Activated CD8-positive, alpha-beta memory T cell treated with anti-CD3 and anti-CD28 coated beads for 24 hours (primary cell): ENCODE results near the gene RPL34.
"Not testable (repeated sequence)": the region's sequence is repeated elsewhere in the genome, so short reads cannot be mapped to it uniquely, and the experiment has no call there.

Source experiments
- DNase-seq: peaks from one replicate; pipeline ENCODE4 v3.0.0-alpha.2; 2020

RPL34 gene

DNA sequence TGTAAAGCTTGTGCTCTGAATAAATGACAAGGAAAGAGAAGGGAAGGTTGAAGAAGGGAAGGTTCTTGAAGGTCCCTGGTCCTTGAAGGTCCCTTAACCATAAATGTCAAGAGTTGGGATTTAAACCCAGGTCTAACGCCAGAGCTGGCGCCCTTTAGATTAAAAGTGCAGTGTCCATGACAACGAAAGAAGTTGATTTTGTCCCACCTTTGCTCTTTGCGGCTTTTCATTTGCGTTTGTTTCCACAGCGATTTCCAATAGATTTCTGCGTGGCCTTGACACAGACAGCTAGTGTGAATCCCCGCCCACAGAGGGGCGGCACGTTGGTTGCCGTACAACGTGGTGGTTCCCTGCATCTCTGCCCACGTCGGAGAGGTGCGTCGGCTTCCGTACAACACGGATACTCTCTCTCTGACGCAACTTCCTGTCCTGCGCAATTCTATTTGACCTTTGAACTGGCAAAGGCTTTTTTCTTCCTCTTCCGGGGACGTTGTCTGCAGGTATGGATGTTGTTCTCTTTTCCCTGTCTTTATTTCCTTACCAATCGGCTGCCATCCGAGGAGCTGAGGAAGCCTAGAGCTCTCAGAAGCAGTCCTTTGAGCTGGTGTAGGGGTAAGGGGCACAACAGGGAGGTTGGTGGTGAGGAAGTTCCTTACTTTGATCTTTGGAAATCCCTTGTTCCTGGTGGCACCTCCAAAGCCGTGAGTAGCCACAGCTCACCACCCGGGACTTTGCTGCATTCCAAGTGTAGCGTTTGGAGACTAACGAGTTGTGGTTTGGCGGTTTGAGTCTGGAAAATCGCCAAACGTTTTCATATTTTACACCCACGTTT, at the start of gene RPL34:
RPL34 (plus strand) TSS at position 476 of the 832 bp plus-strand sequence. CDS start 1,384 bp downstream, outside the sequence.
- DNase-seq: peak; percentile 95

DNA sequence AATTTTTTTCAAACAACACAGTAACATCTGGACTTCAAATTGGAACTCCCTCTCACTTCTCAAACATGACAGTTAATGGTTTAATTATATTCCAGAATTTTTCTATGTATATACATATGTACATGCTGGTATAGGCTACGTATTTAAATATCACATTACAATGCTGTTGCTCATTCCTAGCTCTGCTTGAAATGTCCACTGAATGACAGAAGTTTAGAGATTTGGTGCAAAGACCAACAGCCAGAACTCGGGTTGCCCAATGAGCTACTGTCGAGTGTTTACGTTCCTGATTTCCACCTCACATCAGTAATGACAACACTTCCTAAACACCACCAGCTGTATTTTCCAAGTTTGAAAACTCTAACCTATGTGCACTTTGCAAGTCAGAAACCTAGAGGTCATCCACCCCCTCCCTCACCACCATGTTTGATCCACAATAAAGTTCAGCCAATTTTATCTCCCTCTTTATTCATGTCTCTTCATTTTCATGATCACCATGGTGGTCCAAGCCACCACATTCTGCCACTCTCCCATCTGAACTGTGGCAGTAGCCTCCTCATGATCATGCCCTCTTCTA, 49.3 kb upstream of the RPL34 start:
- DNase-seq: no peak

DNA sequence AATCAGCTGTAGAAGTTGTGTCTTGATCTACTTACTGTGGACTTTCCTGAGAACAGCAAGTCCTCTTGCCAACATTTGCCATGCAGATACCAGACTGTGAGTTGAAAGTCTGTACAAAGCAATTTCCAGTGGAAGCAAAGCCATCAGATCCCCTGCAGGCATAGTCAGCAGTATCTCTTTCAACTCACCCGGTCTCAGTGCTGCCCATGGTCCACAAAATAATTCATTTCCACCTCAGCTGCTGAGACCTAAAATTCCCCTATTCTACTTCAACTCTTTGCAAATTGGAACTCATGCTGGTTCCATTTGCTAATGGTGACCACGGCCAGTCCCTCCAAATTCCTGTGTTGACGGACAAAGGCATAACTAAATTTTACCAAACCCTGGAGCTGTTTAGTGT, 46.0 kb upstream of the RPL34 start:
- DNase-seq: no peak

DNA sequence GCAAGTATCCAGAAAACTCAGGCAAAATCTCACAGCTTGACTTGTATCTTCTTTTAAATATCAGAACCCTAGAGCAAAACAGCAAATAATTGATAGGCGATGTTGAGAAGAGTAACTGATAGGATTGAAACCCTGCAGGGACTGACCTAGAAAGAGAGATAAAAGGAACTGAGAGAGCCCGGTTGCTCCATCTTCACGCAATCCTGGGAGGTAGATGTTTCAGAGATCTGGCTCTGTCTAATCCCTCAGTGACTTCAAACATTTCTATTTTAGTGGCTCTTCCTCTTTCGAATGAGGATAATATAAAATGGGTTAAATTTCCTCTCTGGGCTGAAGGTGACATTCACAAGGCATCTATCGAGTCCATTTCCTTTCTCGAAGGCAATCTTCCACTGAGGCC, 39.3 kb upstream of the RPL34 start:
- no peak for DNase-seq

DNA sequence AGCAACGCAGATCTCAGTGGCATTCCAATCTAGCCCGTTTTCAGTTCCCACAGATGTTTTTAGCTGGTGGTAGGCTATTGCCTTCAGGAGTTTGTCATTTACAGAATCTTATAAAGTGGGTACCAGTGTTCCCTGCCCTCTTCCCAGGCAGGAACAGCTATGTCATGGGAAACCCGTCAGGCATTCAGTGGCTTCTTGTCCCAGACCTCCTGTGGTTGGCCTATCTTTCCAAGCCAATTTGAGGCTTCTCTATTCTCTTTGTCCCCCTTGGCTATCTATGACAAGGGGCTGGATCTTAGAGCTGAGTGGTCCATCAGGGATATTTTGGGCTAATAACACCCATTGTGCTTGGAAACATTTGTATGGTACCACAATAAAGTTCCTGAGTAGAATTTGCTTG, 33.6 kb upstream of the RPL34 start:
- DNase-seq: no peak

DNA sequence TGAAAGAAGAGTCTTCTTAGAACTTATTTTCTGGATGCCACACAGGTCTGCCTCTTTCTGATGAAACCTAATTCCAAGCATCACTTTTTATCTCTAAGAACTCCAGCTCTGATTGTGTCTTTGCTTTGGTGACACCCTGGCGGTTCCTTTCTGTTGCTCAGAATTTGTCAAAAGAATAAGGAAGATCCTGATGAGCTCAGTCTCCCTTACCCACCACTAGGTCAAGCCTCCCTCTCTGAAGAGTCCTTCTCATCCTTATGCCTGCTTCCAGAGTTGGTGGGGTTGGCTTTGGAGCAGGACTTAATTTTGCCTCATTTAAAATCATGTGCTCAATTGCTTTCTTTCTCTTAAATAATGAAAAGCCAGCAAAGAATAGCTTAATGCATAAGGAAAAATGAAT, 31.5 kb upstream of the RPL34 start:
- DNase-seq: no peak

DNA sequence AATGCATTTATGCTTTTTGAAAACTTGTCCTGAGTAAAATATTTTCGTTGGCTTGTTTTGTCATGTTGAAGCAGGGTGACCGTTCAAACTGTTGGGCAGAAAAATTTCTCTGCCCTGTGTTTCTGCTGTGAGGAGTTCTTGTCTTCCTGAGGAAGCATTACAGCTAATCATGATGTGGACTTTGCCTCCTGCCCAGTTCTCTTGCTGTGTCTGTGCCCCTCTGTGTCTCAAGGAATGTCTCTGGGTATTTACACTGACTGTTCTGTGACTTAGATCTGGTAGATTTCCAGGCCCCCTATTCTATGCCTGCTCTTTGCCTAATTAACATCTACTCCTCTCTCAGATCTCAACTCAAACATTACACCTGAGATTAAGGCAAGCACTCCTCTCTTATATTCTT, 30.4 kb upstream of the RPL34 start:
- DNase-seq: no peak

DNA sequence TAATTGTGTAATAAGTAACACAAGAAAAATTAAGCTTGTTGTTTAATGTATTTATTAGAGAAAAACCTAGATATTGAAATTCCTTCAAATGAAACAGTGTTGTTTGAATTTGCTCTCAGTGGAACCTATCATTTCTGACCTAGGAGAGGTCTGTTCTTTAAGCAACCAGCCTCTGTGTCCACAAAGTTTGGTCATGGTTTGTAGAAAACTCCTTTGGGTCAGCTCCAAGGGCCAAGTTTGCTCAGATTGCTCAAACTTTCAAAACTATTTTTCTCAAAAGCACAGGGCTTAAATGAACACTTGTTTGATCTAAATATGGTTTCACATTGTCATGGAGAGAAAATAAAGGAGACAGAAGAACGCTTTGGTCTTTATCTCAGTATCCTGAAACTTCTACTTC, 29.6 kb upstream of the RPL34 start:
- DNase-seq: no peak

DNA sequence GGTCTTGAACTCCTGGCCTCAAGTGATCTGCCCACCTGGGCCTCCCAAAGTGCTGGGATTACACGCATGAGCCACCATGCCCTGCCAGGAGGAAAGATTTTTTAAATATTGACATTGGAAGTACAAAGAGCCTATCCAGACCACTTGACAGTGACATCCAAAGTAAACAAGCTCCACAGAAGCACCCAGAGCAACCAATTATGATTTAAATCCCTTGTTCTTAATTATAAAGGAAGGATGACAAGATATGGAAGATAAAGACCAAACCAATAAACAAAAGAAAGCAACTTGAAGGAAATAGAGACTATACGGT, 27.7 kb upstream of the RPL34 start:
- no peak for DNase-seq

DNA sequence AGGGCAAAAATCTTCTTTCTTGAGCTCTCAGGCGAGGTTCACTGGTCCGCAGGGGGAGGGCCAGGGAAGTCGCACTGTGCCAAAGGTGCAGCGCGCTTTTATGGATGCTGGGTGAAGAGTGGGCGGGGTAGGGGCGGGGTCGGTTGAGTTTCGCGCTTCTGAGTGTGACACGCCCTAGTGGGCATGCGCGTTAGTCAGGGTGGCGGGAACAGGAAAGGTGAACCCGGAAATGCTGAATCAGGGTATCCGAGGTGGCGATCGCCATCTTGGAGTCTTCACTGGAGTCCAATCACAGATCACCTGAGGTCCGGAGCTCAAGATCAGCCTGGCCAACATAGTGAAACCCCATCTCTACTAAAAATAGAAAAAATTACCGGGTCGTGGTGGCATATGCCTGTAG, 26.1 kb upstream of the RPL34 start:
- DNase-seq: not testable (repeated sequence)

DNA sequence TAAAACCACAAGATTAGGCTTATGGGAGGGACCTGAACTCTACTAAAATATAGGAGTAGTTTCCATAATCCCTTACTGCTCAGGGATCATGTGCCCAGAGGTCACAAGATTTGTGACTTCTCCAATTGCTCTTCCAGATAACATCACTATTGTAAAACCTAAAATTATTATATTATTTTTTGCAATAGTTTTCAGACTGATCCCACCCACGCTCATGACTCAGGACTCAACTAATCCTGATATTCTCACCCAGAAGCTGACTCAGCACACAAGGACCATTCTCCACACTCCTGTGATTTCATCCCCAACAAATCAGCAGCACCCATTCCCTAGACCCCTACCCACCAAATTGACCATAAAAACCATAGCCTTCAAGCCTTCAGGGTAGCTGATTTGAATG, 24.0 kb upstream of the RPL34 start:
- DNase-seq: no peak

DNA sequence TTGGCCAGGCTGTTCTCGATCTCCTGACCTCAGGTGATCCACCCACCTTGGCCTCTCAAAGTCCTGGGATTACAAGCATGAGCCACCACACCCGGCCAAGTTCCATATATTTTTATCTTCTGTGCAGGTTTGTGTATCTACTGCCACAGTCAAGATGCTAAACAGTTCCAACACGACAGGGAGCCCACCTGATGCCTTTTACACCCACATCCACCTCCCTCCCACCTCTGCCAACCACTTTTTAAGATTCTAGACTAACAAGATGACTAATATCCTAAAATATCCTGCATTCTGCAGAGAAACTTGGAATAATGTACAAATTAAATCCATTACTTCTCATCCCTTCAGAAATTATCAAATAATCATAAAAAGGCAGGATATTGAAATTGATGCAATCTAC, 19.3 kb upstream of the RPL34 start:
- no peak for DNase-seq

DNA sequence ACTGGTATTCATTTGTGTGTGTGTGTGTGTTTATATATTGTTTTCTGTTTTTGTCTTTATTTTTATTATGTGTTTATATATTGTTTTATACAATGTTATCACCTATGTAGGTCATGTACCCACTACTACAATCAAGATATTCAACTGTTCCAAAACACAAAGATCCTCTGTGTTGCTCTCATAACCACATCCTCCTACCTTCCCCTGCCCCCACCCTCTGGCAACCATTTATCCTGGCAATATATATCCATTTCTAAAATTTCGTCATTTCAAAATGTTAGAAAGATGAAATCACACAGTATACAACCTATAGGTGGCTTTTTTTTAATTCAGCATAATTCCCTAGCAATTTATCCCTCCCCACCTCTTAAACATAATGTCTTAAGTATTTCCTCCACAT, 18.8 kb upstream of the RPL34 start:
- DNase-seq: no peak

DNA sequence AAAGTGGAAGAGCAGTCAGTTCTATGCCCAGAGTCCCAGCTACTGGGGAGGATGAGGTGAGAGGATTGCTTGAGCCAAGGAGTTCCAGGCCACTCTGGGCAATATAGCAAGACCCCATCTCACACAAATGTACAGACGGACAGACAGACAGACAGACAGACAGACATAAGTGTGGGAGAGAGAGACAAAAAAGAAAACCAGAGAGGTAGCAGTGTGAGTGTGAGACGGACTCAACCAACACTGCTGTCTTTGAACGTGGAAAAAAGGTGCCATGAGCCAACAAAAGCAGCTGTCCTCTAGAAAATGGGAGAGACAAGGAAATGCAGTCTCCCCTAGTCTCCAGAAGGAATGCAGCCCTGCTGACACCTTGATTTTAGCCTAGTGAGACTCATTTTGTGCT, 18.2 kb upstream of the RPL34 start:
- DNase-seq: no peak

DNA sequence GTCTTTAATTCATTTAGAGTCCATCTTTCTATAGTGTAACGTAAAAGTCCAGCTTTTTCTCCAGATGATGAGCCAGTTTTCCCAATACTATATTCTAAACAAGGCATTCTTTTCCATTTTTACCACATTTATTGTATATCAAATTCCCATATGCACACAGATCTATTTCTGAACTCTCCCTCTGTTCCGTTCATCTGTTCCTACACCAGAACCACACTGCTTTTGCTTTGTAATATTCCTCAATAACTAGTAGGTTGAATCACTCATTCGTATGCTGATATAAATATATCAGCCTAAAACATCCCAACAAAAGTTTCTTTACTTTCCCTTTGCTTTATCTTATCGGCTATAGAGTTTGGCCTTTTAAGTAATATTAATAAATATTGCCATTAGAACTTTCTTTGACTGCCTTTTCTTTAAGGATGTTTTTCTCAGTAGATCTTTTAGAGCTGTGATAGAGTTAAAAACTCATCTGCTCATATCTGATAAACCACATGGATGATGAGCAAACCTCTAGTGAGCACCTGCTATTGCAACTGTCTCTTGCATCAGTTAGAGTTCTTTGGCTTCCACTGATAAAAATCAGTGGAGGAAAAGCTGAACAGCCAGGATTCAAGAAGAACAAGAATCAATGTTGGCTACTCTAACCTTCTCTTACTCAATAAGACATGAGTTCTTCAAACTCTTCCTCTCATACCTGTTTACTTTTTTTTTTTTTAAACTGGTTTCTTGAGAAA, 13.1 kb upstream of the RPL34 start:
- DNase-seq: no peak

DNA sequence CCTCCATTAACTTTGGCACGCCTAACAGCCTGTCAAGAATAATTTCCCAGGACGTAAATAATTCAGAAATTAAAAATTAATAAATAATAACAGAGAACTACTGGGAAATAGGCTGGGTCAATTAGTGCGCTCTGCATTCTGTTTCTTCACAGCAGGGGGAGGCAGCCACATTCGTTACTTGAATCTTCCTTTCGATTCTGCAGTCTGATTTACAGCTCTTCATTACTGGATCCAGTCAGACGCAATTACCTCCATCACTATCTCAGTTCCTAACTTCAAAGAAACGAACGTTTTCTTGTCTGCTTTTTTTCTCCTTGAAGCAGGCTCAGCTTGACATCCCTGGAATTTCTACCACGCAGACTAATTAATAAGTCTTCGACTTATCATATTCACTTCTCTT, 9.0 kb upstream of the RPL34 start:
- DNase-seq: no peak

DNA sequence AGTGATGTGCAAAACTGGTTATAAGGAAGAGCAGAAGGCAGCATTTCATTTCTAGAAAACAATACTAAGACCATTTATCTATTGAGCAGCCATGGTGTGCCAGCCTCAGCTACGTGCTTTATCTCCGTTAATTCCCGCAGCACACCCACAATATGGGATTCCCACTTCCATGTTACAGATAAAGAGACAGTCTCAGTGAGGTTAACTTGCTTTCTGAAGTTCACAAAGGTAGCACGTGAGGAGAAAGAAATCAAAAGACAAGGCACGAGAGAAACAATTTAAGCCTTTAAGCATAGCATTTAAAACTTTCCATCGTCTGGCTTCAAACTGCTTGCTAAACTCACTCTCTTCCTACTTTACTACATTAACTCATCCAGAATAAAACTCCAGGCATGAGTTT, 8.0 kb upstream of the RPL34 start:
- DNase-seq: no peak

DNA sequence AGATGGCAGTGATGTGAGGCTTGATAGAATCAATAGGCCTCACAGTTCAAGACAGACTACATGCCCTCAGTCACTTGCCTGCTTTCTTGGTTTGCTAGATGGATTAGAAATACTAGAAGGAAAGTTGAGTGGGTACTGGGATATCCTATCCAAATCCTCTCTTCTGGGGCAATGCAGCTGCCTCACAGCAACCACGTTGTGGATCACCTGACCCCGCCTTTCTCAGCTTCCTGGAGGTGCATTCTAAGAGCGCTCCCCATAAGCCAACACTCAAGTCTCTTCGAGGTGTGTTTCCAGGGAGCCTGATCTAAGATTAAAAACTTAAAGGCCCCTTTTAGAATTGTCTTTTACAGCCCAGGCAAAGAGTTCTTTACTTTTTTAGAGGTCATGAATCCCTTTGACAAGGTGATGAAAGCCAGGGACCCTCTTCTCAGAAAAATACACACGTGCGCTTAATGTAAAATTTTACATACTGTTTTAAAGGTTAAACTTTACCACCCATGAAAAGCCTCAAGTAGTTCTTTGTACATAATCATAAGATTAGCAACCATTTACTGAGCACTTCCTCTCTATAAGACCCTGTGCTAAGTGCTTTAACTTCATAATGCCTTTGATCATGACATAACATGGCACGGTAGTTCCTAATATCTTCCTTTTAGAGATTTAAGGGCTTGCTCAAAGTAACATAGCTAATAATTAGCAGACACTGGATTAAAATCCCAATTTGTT, 840 bp upstream of the RPL34 start:
- DNase-seq: no peak

DNA sequence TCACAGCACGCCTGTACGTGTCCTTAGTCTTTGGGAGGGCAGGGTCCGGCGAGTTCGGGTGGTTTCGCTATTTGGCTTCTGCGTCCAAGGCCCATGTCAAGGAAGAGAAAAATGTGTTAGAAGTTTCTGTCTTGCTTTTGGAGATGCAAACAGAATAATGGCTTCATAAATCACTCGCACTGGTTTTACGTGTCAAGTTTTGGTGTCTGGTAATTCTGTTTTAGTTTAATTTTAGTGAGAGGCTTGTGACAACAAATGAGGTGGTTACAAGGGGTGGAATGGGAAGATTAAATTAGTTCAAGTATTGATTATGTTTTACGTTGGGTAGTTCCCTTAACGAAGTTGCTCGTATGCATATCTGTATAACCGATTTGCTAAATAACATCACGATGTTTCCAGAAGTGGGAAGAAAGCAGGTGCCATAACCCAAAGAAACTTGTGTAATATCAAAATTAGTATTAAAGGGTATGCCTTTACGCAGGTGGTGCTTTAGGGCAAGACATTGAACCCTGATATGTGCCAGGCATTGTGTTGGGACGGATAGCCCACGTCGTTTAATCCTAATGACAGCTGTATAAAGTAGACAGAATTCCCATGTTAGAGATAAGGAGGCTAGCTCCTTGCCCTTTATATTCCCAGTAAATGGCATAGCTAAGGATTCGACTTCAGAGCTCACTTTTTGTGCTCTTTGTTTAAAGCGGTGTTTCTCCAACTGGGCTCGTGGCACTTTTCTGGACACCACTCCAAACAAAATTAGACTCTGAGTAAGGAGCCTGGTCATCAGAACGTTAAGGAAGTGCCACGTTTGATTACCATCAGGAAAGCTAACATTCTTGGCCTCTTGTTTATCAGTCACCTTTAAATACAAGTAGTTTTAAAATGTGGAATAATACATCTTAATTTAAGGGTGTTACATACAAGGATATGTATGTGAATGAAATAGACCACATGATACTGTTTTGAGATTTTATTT, 843 bp downstream of the RPL34 start:
- no peak for DNase-seq

DNA sequence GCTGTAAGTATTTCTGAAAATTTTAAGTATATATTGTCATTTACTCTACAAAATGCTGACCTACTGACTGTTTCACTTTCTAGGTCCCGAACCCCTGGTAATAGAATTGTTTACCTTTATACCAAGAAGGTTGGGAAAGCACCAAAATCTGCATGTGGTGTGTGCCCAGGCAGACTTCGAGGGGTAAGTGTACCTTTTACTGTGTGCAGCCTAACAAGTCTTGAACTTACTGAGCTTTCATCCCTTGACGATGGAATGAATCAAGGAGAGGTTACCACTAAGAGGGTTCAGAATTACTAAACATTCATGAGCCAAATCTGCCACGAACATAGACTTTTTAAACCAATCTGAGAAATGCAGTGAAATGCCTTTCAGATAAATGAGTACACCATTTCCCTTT, 1.6 kb downstream of the RPL34 start:
- DNase-seq: no peak

DNA sequence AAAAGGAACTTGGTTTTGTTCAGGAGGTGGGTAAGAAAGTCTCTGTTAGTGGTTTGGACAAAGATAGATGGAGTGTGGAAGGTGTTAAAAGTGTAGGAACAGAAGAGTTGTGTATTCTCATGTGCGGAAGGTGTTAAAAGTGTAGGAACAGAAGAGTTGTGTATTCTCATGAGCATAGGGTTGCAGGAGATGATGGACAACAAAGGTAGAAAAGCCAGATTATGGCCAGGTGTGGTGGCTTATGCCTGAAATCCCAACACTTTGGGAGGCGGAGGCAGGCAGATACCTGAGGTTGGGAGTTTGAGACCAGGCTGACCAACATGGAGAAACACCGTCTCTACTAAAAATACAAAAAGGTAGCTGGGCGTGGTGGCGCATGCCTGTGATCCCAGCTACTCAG, 2.5 kb downstream of the RPL34 start:
- DNase-seq: no peak

DNA sequence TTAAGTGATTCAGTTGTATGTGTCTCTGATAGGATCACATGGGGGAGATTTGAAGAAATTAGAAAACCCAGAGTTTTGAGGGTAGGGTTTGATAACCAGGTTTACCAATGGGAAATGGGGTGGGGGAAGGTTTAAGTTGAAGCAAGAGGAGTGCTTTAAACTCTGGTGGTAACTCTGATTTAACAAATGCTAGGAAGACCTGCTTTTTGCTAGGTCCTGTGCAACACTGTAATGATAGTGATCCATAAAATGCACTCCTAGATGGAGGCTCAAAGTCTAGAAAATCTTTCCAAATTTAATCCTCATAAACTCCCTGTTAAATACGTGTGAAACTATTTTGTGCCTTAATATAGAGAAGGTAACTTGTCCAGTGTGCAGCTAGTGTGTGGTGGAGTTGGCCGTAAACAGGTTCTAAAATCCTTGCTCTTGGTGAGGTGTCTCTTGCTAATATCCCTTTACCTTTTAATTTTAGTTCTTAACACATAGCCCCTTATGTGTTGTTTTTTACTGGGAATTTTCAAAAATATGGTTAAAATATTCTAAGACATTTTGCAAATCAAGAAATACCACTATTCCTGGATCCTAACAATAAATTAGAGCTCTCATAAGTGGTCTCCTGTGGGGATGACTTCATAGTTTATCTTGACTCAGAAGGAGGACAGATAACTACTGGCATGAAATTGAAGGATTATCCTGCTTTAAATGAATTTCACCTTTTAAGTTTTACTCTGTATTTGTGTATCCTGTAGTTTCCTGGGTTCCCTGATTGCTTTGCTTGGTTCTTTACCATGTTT, 4.1 kb downstream of the RPL34 start:
- DNase-seq: no peak
